H9 (cell line): ENCODE results near the gene CADPS2. TPM values are rescaled to one million over a fixed set of nuclear protein-coding genes. Genes with fewer than 3 reads are reported as not detected.
A peak's percentile ranks its signal among the peaks of the same experiment; 100 is the strongest.

Source experiments
- DNase-seq: peaks from one replicate; pipeline ENCODE4 v3.0.0-alpha.2; 2017
- H2AFZ ChIP-seq: one replicate; pipeline ENCODE4 v1.6.1; 2013; ENCODE audit warnings: mild to moderate bottlenecking, low read length, control low read depth, moderate library complexity
- H2AK5ac ChIP-seq: 2 replicates; pipeline ENCODE4 v1.6.1; 2013; ENCODE audit warnings: low read length, control low read depth, mixed read lengths; ENCODE audit not compliant: insufficient read length
- H2BK120ac ChIP-seq: one replicate; pipeline ENCODE4 v1.6.1; 2013; ENCODE audit warnings: low read depth, mild to moderate bottlenecking, low read length, control low read depth, inconsistent platforms; ENCODE audit not compliant: poor library complexity, severe bottlenecking
- H2BK12ac ChIP-seq: 2 replicates; pipeline ENCODE4 v1.6.1; 2013; ENCODE audit warnings: low read length, control low read depth, mixed read lengths, low read depth; ENCODE audit not compliant: insufficient read length
- H2BK15ac ChIP-seq: 2 replicates; pipeline ENCODE4 v1.6.1; 2013; ENCODE audit warnings: low read depth, low read length, control low read depth
- H2BK20ac ChIP-seq: one replicate; pipeline ENCODE4 v1.6.1; 2013; ENCODE audit warnings: low read depth, mild to moderate bottlenecking, low read length, control low read depth, inconsistent platforms; ENCODE audit not compliant: poor library complexity, severe bottlenecking
- H2BK5ac ChIP-seq: 2 replicates; pipeline ENCODE4 v1.6.1; 2013; ENCODE audit warnings: low read length, control low read depth, mixed read lengths; ENCODE audit not compliant: insufficient read length
- H3K14ac ChIP-seq: 2 replicates; pipeline ENCODE4 v1.6.1; 2013; ENCODE audit warnings: low read length, control low read depth; ENCODE audit not compliant: insufficient read depth
- H3K18ac ChIP-seq: 2 replicates; pipeline ENCODE4 v1.6.1; 2013; ENCODE audit warnings: low read depth, mild to moderate bottlenecking, mixed read lengths, low read length, control low read depth; ENCODE audit not compliant: insufficient read length
- H3K23ac ChIP-seq: 2 replicates; pipeline ENCODE4 v1.6.1; 2013; ENCODE audit warnings: low read length, control low read depth, mixed read lengths, low read depth; ENCODE audit not compliant: insufficient read length
- H3K23me2 ChIP-seq: 2 replicates; pipeline ENCODE4 v1.6.1; 2013; ENCODE audit warnings: low read depth, mild to moderate bottlenecking, mixed read lengths, low read length, control low read depth; ENCODE audit not compliant: insufficient read length, poor library complexity, severe bottlenecking
- H3K27ac ChIP-seq: 2 replicates; pipeline ENCODE4 v1.5.1; 2013; ENCODE audit warnings: low read length, control low read depth, mixed read lengths, low read depth; ENCODE audit not compliant: insufficient read length
- H3K27me3 ChIP-seq: 2 replicates; pipeline ENCODE4 v1.6.1; 2013; ENCODE audit warnings: low read length, control low read depth, inconsistent platforms; ENCODE audit not compliant: insufficient read depth
- H3K4ac ChIP-seq: 2 replicates; pipeline ENCODE4 v1.6.1; 2013; ENCODE audit warnings: low read depth, mild to moderate bottlenecking, control low read depth, inconsistent platforms, low read length, moderate library complexity
- H3K4me1 ChIP-seq: 2 replicates; pipeline ENCODE4 v1.6.1; 2013; ENCODE audit warnings: low read length, control low read depth, inconsistent platforms; ENCODE audit not compliant: insufficient read depth
- H3K4me2 ChIP-seq: 2 replicates; pipeline ENCODE4 v1.6.1; 2013; ENCODE audit warnings: low read length, control low read depth, mixed read lengths; ENCODE audit not compliant: insufficient read length, insufficient read depth
- H3K56ac ChIP-seq: 2 replicates; pipeline ENCODE4 v1.6.1; 2013; ENCODE audit warnings: low read depth, mild to moderate bottlenecking, mixed read lengths, low read length, control low read depth; ENCODE audit not compliant: insufficient read length
- H3K79me1 ChIP-seq: 2 replicates; pipeline ENCODE4 v1.6.1; 2013; ENCODE audit warnings: low read depth, mild to moderate bottlenecking, moderate library complexity, low read length, control low read depth, inconsistent platforms; ENCODE audit not compliant: insufficient read depth, poor library complexity, severe bottlenecking
- H3K79me2 ChIP-seq: 2 replicates; pipeline ENCODE4 v1.6.1; 2013; ENCODE audit warnings: low read length, control low read depth, inconsistent platforms; ENCODE audit not compliant: insufficient read depth
- H3K9ac ChIP-seq: 2 replicates; pipeline ENCODE4 v1.6.1; 2013; ENCODE audit warnings: low read length, control low read depth, mixed read lengths; ENCODE audit not compliant: insufficient read length; ENCODE audit errors: extremely low read depth
- H3K9me3 ChIP-seq: one replicate; pipeline ENCODE4 v1.6.1; 2013; ENCODE audit warnings: low read depth, low read length, inconsistent platforms; ENCODE audit not compliant: control insufficient read depth
- H3T11ph ChIP-seq: one replicate; pipeline ENCODE4 v1.6.1; 2013; ENCODE audit warnings: mild to moderate bottlenecking, low read length, control low read depth, inconsistent platforms
- H4K20me1 ChIP-seq: one replicate; pipeline ENCODE4 v1.6.1; 2013; ENCODE audit not compliant: control insufficient read depth, insufficient read length, insufficient read depth
- H4K5ac ChIP-seq: 2 replicates; pipeline ENCODE4 v1.6.1; 2013; ENCODE audit warnings: low read depth, mild to moderate bottlenecking, mixed read lengths, low read length, control low read depth; ENCODE audit not compliant: insufficient read length
- H4K8ac ChIP-seq: replicated peaks from 2 replicates; pipeline ENCODE4 v1.6.1; 2013; ENCODE audit warnings: low read length, control low read depth, mixed read lengths, low read depth; ENCODE audit not compliant: insufficient read length
- H4K91ac ChIP-seq: 2 replicates; pipeline ENCODE4 v1.6.1; 2013; ENCODE audit warnings: low read depth, mild to moderate bottlenecking, moderate library complexity, mixed read lengths, low read length, control low read depth; ENCODE audit not compliant: insufficient read length
- H3K27ac Mint-ChIP-seq, 3 experiments: 2 replicates in 2 of 3; 3 replicates in 1 of 3; pipeline ENCODE4 v1.8.0; 2020 to 2021; ENCODE audit warnings: mixed read lengths in 3 of 3, mild to moderate bottlenecking in 1 of 3, moderate library complexity in 1 of 3
- H3K27me3 Mint-ChIP-seq: 2 replicates; pipeline ENCODE4 v1.8.0; 2021; ENCODE audit warnings: low read depth, mild to moderate bottlenecking, moderate library complexity, mixed read lengths
- H3K36me3 Mint-ChIP-seq, 3 experiments: 2 replicates in 2 of 3; 3 replicates in 1 of 3; pipeline ENCODE4 v1.8.0; 2020 to 2021; ENCODE audit warnings: low read depth in 3 of 3, mixed read lengths in 3 of 3; ENCODE audit not compliant: insufficient read depth in 1 of 3
- H3K4me1 Mint-ChIP-seq, 2 experiments: 2 replicates each; pipeline ENCODE4 v1.8.0; 2020; ENCODE audit warnings: mixed read lengths in 2 of 2
- H3K4me3 Mint-ChIP-seq, 2 experiments: 2 replicates in 1 of 2; 3 replicates in 1 of 2; pipeline ENCODE4 v1.8.0; 2020 to 2021; ENCODE audit warnings: mild to moderate bottlenecking in 2 of 2, mixed read lengths in 2 of 2, moderate library complexity in 1 of 2
- H3K9me3 Mint-ChIP-seq, 2 experiments: 2 replicates in 1 of 2; 3 replicates in 1 of 2; pipeline ENCODE4 v1.8.0; 2020; ENCODE audit warnings: mild to moderate bottlenecking in 2 of 2, mixed read lengths in 2 of 2, moderate library complexity in 1 of 2
- WGBS: extraction: QIAGEN DNeasy Blood & Tissue Kit; methylation state at CpG from one replicate; pipeline ENCODE4 v1.1.7; 2013; ENCODE audit warnings: missing lambda C conversion rate, low lambda C conversion rate, mixed read lengths; ENCODE audit not compliant: insufficient read length; ENCODE audit errors: extremely low coverage; 5-methylcytosine and 5-hydroxymethylcytosine counted together
- total RNA-seq: library from RNA; stranded (reverse); gene quantifications from 2 replicates; pipeline ENCODE4 v1.2.1, GENCODE V29; 2021
- TF ChIP-seq, protein P1 (sequence below): fragments of 200-600 bp; sonication (generic); conservative IDR thresholded peaks from 3 replicates; pipeline ENCODE4 v1.8.0; 2021; ENCODE audit warnings: antibody characterized with exemption, mild to moderate bottlenecking

CADPS2 gene
- total RNA-seq, 1 experiment from 2014 or later = 7.1 TPM

- DNase-seq = no peak
- WGBS = no CpG with 5 or more reads among the region's 1 CpG
- H3K14ac ChIP-seq = no peak overlapping the region
- H3K9me3 ChIP-seq = no peaks in the 10 kb centered on the region
- no peak overlapping the region for H3K4ac ChIP-seq
- Mint-ChIP-seq H3K4me3 (no peak overlapping the region), H3K27me3 (no peaks in the 10 kb centered on the region), H3K36me3 (no peaks in the 10 kb centered on the region; a peak in 1 of 7 replicates), H3K9me3 (no peaks in the 10 kb centered on the region), H3K27ac (peak overlapping the region in 1 of 3 experiments; percentile 10; a peak in 1 of 7 replicates), H3K4me1 (peaks cover 32 to 41% of the 10 kb centered on the region in 2 experiments)
- no peaks in the 10 kb centered on the region for H3K27me3 ChIP-seq
- H3K23ac ChIP-seq = no peak overlapping the region
- no peak overlapping the region for H2BK20ac ChIP-seq
- no peaks in the 10 kb centered on the region for H3K23me2 ChIP-seq
- TF ChIP-seq, protein P1, sequence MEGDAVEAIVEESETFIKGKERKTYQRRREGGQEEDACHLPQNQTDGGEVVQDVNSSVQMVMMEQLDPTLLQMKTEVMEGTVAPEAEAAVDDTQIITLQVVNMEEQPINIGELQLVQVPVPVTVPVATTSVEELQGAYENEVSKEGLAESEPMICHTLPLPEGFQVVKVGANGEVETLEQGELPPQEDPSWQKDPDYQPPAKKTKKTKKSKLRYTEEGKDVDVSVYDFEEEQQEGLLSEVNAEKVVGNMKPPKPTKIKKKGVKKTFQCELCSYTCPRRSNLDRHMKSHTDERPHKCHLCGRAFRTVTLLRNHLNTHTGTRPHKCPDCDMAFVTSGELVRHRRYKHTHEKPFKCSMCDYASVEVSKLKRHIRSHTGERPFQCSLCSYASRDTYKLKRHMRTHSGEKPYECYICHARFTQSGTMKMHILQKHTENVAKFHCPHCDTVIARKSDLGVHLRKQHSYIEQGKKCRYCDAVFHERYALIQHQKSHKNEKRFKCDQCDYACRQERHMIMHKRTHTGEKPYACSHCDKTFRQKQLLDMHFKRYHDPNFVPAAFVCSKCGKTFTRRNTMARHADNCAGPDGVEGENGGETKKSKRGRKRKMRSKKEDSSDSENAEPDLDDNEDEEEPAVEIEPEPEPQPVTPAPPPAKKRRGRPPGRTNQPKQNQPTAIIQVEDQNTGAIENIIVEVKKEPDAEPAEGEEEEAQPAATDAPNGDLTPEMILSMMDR = no peak
- H3K79me1 ChIP-seq = no peaks in the 10 kb centered on the region
- no peak overlapping the region for H2BK12ac ChIP-seq
- no peak overlapping the region for H4K5ac ChIP-seq
- no peak overlapping the region for H3T11ph ChIP-seq
- no peak overlapping the region for H3K9ac ChIP-seq
- H3K4me2 ChIP-seq = no peak overlapping the region
- no peak overlapping the region for H3K56ac ChIP-seq
- no peak overlapping the region for H4K91ac ChIP-seq
- H3K18ac ChIP-seq = no peak overlapping the region
- H3K4me1 ChIP-seq = peaks cover 2% of the 10 kb centered on the region; the same call in 1 of the 2 replicates
- no peak overlapping the region for H4K8ac ChIP-seq
- no peak overlapping the region for H2BK120ac ChIP-seq
- no peak overlapping the region for H3K27ac ChIP-seq
- H2BK15ac ChIP-seq = no peak overlapping the region
- no peaks in the 10 kb centered on the region for H4K20me1 ChIP-seq
- no peaks in the 10 kb centered on the region for H3K79me2 ChIP-seq
- H2AK5ac ChIP-seq = no peak overlapping the region
- H2BK5ac ChIP-seq = no peak overlapping the region
- H2AFZ ChIP-seq = no peak overlapping the region
Measured at GRCh38 chr7:122413339-122413738, 472.9 kb downstream of the CADPS2 start.
